Parathyroid adenoma (tissue), 2 donors: ENCODE results near the gene MYH7B.

Source experiments
- H2AFZ ChIP-seq: fragments of 300-600 bp; sonication (generic); one replicate; pipeline ENCODE4 v1.7.0; 2017; ENCODE audit warnings: antibody characterized with exemption, mild to moderate bottlenecking
- H3K27ac ChIP-seq: fragments of 300-600 bp; sonication (generic); one replicate; pipeline ENCODE4 v1.7.0; 2017
- H3K27me3 ChIP-seq: fragments of 300-600 bp; sonication (generic); one replicate; pipeline ENCODE4 v1.7.0; 2017; ENCODE audit warnings: low read length; ENCODE audit not compliant: control insufficient read depth, insufficient read depth
- H3K36me3 ChIP-seq: fragments of 300-600 bp; sonication (generic); one replicate; pipeline ENCODE4 v1.7.0; 2017; ENCODE audit warnings: low read length; ENCODE audit not compliant: control insufficient read depth, insufficient read depth
- H3K4me1 ChIP-seq: fragments of 300-600 bp; sonication (generic); one replicate; pipeline ENCODE4 v1.7.0; 2017; ENCODE audit warnings: control low read depth
- H3K4me2 ChIP-seq: fragments of 300-600 bp; sonication (generic); one replicate; pipeline ENCODE4 v1.7.0; 2017; ENCODE audit warnings: low read length
- H3K4me3 ChIP-seq: fragments of 300-600 bp; sonication (generic); one replicate; pipeline ENCODE4 v1.7.0; 2017; ENCODE audit warnings: low read depth, low read length
- H3K79me2 ChIP-seq: fragments of 300-600 bp; sonication (generic); one replicate; pipeline ENCODE4 v1.7.0; 2017; ENCODE audit warnings: control low read depth
- H3K9ac ChIP-seq: fragments of 300-600 bp; sonication (generic); one replicate; pipeline ENCODE4 v1.7.0; 2017; ENCODE audit warnings: mild to moderate bottlenecking
- H3K9me3 ChIP-seq: fragments of 300-600 bp; sonication (generic); one replicate; pipeline ENCODE4 v1.7.0; 2017; ENCODE audit warnings: low read length; ENCODE audit not compliant: control insufficient read depth
- CTCF ChIP-seq: fragments of 300-600 bp; sonication (generic); IDR thresholded peaks from one replicate; pipeline ENCODE4 v1.7.0; 2017; ENCODE audit warnings: antibody characterized with exemption, mild to moderate bottlenecking
- donor health status: primary hyperparathyroidism.

The MYH7B gene

GRCh38 chr20:34970846-34971560, 15.3 kb downstream of the MYH7B start:
- Histone ChIP-seq H3K4me1 (no peaks in the 10 kb centered on the region), H3K36me3 (no peaks in the 10 kb centered on the region), H3K79me2 (no peaks in the 10 kb centered on the region), H3K9me3 (no peaks in the 10 kb centered on the region), H2AFZ (no peak overlapping the region), H3K4me2 (no peak overlapping the region), H3K27ac (no peak overlapping the region), H3K27me3 (no peaks in the 10 kb centered on the region), H3K9ac (no peak overlapping the region), H3K4me3 (no peak overlapping the region)
- no peak for TF ChIP-seq CTCF

GRCh38 chr20:34971561-34972235, 16.0 kb downstream of the MYH7B start:
- Histone ChIP-seq H3K4me1 (no peaks in the 10 kb centered on the region), H3K27ac (no peak overlapping the region), H3K9ac (no peak overlapping the region), H3K27me3 (no peaks in the 10 kb centered on the region), H3K9me3 (no peaks in the 10 kb centered on the region), H3K4me3 (no peak overlapping the region), H3K79me2 (no peaks in the 10 kb centered on the region), H2AFZ (no peak overlapping the region), H3K4me2 (no peak overlapping the region), H3K36me3 (no peaks in the 10 kb centered on the region)
- no peak for TF ChIP-seq CTCF

GRCh38 chr20:34974246-34974645, 18.6 kb downstream of the MYH7B start:
- Histone ChIP-seq H3K4me2 (no peak overlapping the region), H3K36me3 (no peaks in the 10 kb centered on the region), H3K4me3 (no peak overlapping the region), H3K9ac (no peak overlapping the region), H3K27me3 (no peaks in the 10 kb centered on the region), H2AFZ (no peak overlapping the region), H3K79me2 (no peaks in the 10 kb centered on the region), H3K9me3 (no peaks in the 10 kb centered on the region), H3K27ac (no peak overlapping the region), H3K4me1 (no peaks in the 10 kb centered on the region)
- TF ChIP-seq CTCF: no peak

- Histone ChIP-seq H3K27me3 (no peaks in the 10 kb centered on the region), H3K9ac (no peak overlapping the region), H3K79me2 (no peaks in the 10 kb centered on the region), H3K4me1 (no peaks in the 10 kb centered on the region), H3K27ac (no peak overlapping the region), H2AFZ (no peak overlapping the region), H3K36me3 (no peaks in the 10 kb centered on the region), H3K4me3 (no peak overlapping the region), H3K9me3 (no peaks in the 10 kb centered on the region), H3K4me2 (no peak overlapping the region)
- no peak for TF ChIP-seq CTCF
These were observed 20.6 kb downstream of the MYH7B start for GRCh38 chr20:34976286-34976685.
